Measurements from ENCODE around the gene LDB2.

The LDB2 gene

GRCh38 chr4:16835597-16836247 lies 62.7 kb downstream of the LDB2 start:
- ChIA-PET POLR2A (no interaction called here), CTCF (interaction anchor here (0.6 kb wide), 1 partner anchor 42 kb away, joined by 3 read pairs; no protein-coding TSS in a partner anchor)
- no peak for DNase-seq (ENCODE audit: extremely low spot score)
- TF ChIP-seq ARNT (IDR thresholded peaks at IDR 0.05) (no peak), LEF1 (IDR thresholded peaks at IDR 0.05; ENCODE audit: borderline replicate concordance) (no peak), NFRKB (IDR thresholded peaks at IDR 0.05) (no peak), SP1 (IDR thresholded peaks at IDR 0.05) (no peak), ELF4 (IDR thresholded peaks at IDR 0.05) (no peak), HDGF (IDR thresholded peaks at IDR 0.05; ENCODE audit: borderline replicate concordance) (no peak), TARDBP (IDR thresholded peaks at IDR 0.05) (no peak), FOXK2 (IDR thresholded peaks at IDR 0.05) (no peak), SUZ12 (IDR thresholded peaks at IDR 0.05) (no peak), L3MBTL2 (conservative IDR thresholded peaks at IDR 0.05) (no peak), PKNOX1 (IDR thresholded peaks at IDR 0.05) (no peak), CTBP1 (IDR thresholded peaks at IDR 0.05; ENCODE audit: borderline replicate concordance) (no peak), FOXM1 (IDR thresholded peaks at IDR 0.05; ENCODE audit: borderline replicate concordance) (no peak), ZNF384 (IDR thresholded peaks at IDR 0.05) (no peak), FOXA1 (IDR thresholded peaks at IDR 0.05) (no peak), BHLHE40 (IDR thresholded peaks at IDR 0.05; ENCODE audit: borderline replicate concordance) (no peak)

GRCh38 chr4:16834814-16835213 lies 63.6 kb downstream of the LDB2 start:
- POLR2A ChIA-PET, result no interaction called here
- TF ChIP-seq SUZ12 (IDR thresholded peaks at IDR 0.05) (no peak), HDGF (IDR thresholded peaks at IDR 0.05; ENCODE audit: borderline replicate concordance) (no peak), FOXA1 (IDR thresholded peaks at IDR 0.05) (no peak), ELF4 (IDR thresholded peaks at IDR 0.05) (no peak), PKNOX1 (IDR thresholded peaks at IDR 0.05) (no peak), SP1 (IDR thresholded peaks at IDR 0.05) (no peak), ZNF384 (IDR thresholded peaks at IDR 0.05) (no peak), CTBP1 (IDR thresholded peaks at IDR 0.05; ENCODE audit: borderline replicate concordance) (no peak), BHLHE40 (IDR thresholded peaks at IDR 0.05; ENCODE audit: borderline replicate concordance) (no peak), TARDBP (IDR thresholded peaks at IDR 0.05) (no peak), L3MBTL2 (conservative IDR thresholded peaks at IDR 0.05) (no peak), ARNT (IDR thresholded peaks at IDR 0.05) (no peak), FOXK2 (IDR thresholded peaks at IDR 0.05) (no peak), NFRKB (IDR thresholded peaks at IDR 0.05) (no peak), LEF1 (IDR thresholded peaks at IDR 0.05; ENCODE audit: borderline replicate concordance) (no peak), FOXM1 (IDR thresholded peaks at IDR 0.05; ENCODE audit: borderline replicate concordance) (no peak)
- CTCF ChIA-PET, result no interaction called here
- no peak for DNase-seq (ENCODE audit: extremely low spot score)

GRCh38 chr4:16833722-16834121 lies 64.7 kb downstream of the LDB2 start:
- TF ChIP-seq TARDBP (IDR thresholded peaks at IDR 0.05) (no peak), CTBP1 (IDR thresholded peaks at IDR 0.05; ENCODE audit: borderline replicate concordance) (no peak), ZNF384 (IDR thresholded peaks at IDR 0.05) (no peak), FOXA1 (IDR thresholded peaks at IDR 0.05) (no peak), SUZ12 (IDR thresholded peaks at IDR 0.05) (no peak), PKNOX1 (IDR thresholded peaks at IDR 0.05) (no peak), L3MBTL2 (conservative IDR thresholded peaks at IDR 0.05) (no peak), ELF4 (IDR thresholded peaks at IDR 0.05) (no peak), FOXM1 (IDR thresholded peaks at IDR 0.05; ENCODE audit: borderline replicate concordance) (no peak), ARNT (IDR thresholded peaks at IDR 0.05) (no peak), BHLHE40 (IDR thresholded peaks at IDR 0.05; ENCODE audit: borderline replicate concordance) (no peak), NFRKB (IDR thresholded peaks at IDR 0.05) (no peak), LEF1 (IDR thresholded peaks at IDR 0.05; ENCODE audit: borderline replicate concordance) (no peak), FOXK2 (IDR thresholded peaks at IDR 0.05) (no peak)
- DNase-seq (ENCODE audit: extremely low spot score), result no peak
- ChIA-PET POLR2A (no interaction called here), CTCF (no interaction called here)

GRCh38 chr4:16830081-16830480 lies 68.4 kb downstream of the LDB2 start:
- POLR2A ChIA-PET, result no interaction called here
- TF ChIP-seq CTBP1 (IDR thresholded peaks at IDR 0.05; ENCODE audit: borderline replicate concordance) (no peak), ZNF384 (IDR thresholded peaks at IDR 0.05) (no peak), FOXA1 (IDR thresholded peaks at IDR 0.05) (no peak), SP1 (IDR thresholded peaks at IDR 0.05) (no peak), BHLHE40 (IDR thresholded peaks at IDR 0.05; ENCODE audit: borderline replicate concordance) (no peak), ARNT (IDR thresholded peaks at IDR 0.05) (no peak), ELF4 (IDR thresholded peaks at IDR 0.05) (no peak), TARDBP (IDR thresholded peaks at IDR 0.05) (no peak), FOXM1 (IDR thresholded peaks at IDR 0.05; ENCODE audit: borderline replicate concordance) (no peak), LEF1 (IDR thresholded peaks at IDR 0.05; ENCODE audit: borderline replicate concordance) (no peak), HDGF (IDR thresholded peaks at IDR 0.05; ENCODE audit: borderline replicate concordance) (no peak), L3MBTL2 (conservative IDR thresholded peaks at IDR 0.05) (no peak), PKNOX1 (IDR thresholded peaks at IDR 0.05) (no peak), FOXK2 (IDR thresholded peaks at IDR 0.05) (no peak)
- DNase-seq (ENCODE audit: extremely low spot score), result no peak
- CTCF ChIA-PET, result no interaction called here
